ENCODE results near the gene ZBTB49.
A peak's percentile ranks its signal among the peaks of the same experiment; 100 is the strongest.

Gene ZBTB49

GRCh38 chr4:4325321-4325720 is 35.3 kb downstream of the ZBTB49 start:
- TF ChIP-seq CTCF (IDR thresholded peaks at IDR 0.05; ENCODE audit: low read depth, low read length, missing control alignments): no peak
- DNase-seq (ENCODE audit: low read depth): no peak

GRCh38 chr4:4326166-4326565 is 36.1 kb downstream of the ZBTB49 start:
- TF ChIP-seq CTCF (IDR thresholded peaks at IDR 0.05; ENCODE audit: low read depth, low read length, missing control alignments): no peak
- H3K4me3 ChIP-seq (ENCODE audit: low read depth, low read length): no peak overlapping the region
- DNase-seq (ENCODE audit: low read depth): no peak

More at GRCh38 chr4:4325321-4325720, 35.3 kb downstream of the ZBTB49 start:
- H3K4me3 ChIP-seq (ENCODE audit: low read depth, low read length): no peak overlapping the region

GRCh38 chr4:4327652-4328121 is 37.6 kb downstream of the ZBTB49 start:
- peak; percentile 49 for TF ChIP-seq CTCF (IDR thresholded peaks at IDR 0.05; ENCODE audit: low read depth, low read length, missing control alignments)
- no peak overlapping the region for H3K4me3 ChIP-seq (ENCODE audit: low read depth, low read length)
- DNase-seq (ENCODE audit: low read depth): no peak

DNA sequence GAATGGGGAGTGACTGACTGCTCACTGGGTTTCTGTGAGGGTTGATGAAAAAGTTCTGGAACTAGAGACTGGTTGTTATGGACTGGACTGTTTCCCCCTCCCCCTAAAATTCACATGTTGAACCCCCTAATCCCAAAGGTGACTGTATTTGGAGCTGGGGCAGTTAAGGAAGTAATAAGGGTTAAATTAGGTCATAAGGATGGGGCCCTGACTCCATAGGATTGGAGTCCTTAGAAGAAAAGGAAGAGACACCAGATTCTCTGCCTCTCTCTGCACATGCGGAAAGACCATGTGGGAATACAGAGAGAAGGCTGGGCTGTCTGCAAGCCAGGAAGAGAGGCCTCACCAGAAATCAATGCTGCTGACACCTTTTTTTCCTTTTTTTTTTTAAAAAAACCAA is 38.2 kb downstream of the ZBTB49 start:
- TF ChIP-seq CTCF (IDR thresholded peaks at IDR 0.05; ENCODE audit: low read depth, low read length, missing control alignments): no peak
- no peak for DNase-seq (ENCODE audit: low read depth)
- no peak overlapping the region for H3K4me3 ChIP-seq (ENCODE audit: low read depth, low read length)

GRCh38 chr4:4328840-4329239 is 38.8 kb downstream of the ZBTB49 start:
- no peak overlapping the region for H3K4me3 ChIP-seq (ENCODE audit: low read depth, low read length)
- no peak for DNase-seq (ENCODE audit: low read depth)
- TF ChIP-seq CTCF (IDR thresholded peaks at IDR 0.05; ENCODE audit: low read depth, low read length, missing control alignments): no peak

- TF ChIP-seq CTCF (IDR thresholded peaks at IDR 0.05; ENCODE audit: low read depth, low read length, missing control alignments): no peak
- DNase-seq (ENCODE audit: low read depth): no peak
- no peak overlapping the region for H3K4me3 ChIP-seq (ENCODE audit: low read depth, low read length)
Measured at GRCh38 chr4:4329496-4329895, 39.4 kb downstream of the ZBTB49 start.

GRCh38 chr4:4330794-4331193 is 40.7 kb downstream of the ZBTB49 start:
- no peak for TF ChIP-seq CTCF (IDR thresholded peaks at IDR 0.05; ENCODE audit: low read depth, low read length, missing control alignments)
- no peak for DNase-seq (ENCODE audit: low read depth)
- no peak overlapping the region for H3K4me3 ChIP-seq (ENCODE audit: low read depth, low read length)
